HTERT RPE-1 (cell line): ENCODE data around the gene PHETA1.

Experiments
- in situ Hi-C: fragments of 300-500 bp; cut with MboI; formaldehyde crosslinking; loops from 4 replicates; pipeline ENCODE4 v1.14.3; 2020; ENCODE audit warnings: low sequenced_read_pairs

Gene PHETA1, protein sequence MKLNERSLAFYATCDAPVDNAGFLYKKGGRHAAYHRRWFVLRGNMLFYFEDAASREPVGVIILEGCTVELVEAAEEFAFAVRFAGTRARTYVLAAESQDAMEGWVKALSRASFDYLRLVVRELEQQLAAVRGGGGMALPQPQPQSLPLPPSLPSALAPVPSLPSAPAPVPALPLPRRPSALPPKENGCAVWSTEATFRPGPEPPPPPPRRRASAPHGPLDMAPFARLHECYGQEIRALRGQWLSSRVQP

DNA sequence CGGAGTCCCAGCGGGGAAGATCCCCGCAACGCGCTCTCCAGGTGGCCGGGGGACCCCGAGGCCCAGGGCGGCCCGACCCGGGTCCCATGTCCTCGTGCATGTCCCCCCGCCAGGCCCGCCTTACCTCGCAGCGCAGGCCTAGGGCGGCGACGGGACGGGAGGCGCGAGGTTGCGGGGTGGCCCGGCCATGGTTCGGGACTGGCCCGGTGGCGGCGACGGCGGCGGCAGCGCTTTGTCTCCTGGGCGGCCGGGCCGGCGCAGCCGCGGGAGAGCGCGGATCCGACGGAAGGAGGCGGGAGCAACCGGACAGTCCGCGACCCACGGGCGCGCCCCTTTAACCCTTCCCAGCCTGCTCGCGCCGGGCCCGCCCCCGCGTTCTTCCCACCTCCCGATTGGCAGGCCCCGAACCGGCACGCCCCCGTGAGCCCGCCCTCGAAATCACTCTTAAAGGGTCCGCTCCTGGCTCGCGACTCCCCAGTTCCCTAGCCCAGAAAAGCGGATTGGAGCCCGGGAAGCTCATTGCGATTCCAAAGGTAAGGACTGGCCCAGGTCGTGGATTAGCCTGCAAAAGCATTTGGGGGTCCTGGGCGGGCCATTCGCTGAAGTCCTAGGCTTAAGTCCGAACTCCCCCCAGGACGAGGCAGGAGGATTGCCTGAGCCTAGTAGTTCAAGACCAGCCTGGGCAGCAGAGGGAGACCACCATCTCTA is at the start of gene PHETA1:
PHETA1 (minus strand) TSS at position 308 of the 708 bp plus-strand sequence. CDS start 5,668 bp downstream, outside the sequence.
- in situ Hi-C loops: no loop called here

DNA sequence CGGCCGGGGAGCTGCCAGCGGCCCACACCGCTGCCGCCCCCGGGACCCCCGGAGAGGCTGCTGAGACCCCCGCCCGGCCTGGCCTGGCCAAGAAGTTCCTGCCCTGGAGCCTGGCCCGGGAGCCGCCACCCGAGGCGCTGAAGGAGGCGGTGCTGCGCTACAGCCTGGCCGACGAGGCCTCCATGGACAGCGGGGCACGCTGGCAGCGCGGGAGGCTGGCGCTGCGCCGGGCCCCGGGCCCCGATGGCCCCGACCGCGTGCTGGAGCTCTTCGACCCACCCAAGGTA is 49.6 kb upstream of the PHETA1 start:
- in situ Hi-C loops: no loop called here

DNA sequence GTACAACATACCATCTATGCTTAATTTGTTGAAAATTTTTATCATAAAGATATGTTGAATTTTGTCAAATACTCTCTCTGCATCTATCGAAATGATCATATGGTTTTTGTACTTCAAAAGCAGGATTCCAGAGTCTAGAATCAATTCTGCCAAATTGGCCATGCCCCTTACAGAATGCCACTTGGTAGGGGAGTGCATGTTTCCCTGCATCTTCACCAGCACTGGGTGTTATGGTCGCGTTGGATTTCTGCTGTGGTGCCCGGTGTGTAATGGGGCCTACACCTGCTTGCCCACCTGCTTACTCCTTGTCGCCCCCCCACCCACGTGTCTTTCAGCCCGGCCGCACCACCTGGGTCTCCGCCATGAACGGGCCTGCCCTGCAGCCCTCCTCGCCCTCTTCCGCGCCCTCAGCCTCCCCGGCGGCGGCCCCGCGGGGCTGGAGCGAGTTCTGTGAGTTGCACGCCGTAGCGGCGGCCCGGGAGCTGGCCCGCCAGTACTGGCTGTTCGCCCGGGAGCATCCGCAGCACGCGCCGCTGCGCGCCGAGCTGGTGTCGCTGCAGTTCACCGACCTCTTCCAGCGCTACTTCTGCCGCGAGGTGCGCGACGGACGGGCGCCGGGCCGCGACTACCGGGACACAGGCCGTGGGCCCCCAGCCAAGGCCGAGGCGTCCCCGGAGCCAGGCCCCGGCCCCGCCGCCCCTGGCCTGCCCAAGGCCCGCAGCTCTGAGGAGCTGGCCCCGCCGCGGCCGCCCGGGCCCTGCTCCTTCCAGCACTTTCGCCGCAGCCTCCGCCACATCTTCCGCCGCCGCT is 49.1 kb upstream of the PHETA1 start:
- in situ Hi-C loops: no loop called here

DNA sequence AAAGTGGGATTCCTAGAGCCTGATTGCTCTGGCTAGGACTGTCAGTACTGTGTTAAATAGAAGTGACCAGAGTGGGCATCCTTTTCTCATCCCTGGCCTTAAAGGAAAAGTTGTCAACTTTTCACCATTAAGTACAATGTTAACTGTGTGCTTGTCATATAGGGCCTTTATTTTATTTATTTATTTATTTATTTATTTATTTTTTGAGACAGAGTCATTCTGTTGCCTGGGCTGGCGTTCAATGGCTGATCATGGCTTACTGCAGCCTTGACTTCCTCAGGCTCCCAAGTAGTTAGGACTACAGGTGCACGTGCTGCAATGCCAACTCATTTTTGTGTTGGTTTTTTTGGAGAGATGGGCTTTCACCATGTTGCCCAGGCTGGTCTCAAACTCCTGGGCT is 48.4 kb upstream of the PHETA1 start:
- in situ Hi-C loops: no loop called here

DNA sequence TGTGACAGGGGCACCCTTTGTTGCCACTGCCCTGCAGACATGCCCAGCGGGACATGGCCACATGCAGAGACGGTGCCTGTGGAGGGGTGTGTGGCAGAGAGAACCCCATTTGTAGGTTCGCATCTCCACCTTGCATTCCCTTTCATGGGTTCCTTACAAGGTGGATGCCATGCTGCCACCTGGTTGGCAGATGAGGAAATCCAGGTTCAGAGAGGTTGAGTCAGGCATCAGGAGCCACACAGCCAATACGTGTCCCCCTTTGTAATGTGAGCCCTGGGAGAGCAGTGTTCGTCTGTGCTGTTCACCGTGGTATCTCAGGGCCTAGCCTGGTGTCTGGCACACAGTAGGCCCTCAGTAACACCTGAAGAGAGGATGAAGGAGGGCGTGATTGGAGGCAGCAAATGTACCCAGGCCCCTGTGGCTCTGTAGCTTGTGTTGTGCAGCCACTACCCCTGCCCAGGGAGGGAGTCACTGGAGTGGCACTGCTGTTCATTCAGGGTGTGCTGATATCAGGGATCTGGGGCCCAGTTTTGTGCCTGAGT is 45.9 kb upstream of the PHETA1 start:
- in situ Hi-C loops: no loop called here

DNA sequence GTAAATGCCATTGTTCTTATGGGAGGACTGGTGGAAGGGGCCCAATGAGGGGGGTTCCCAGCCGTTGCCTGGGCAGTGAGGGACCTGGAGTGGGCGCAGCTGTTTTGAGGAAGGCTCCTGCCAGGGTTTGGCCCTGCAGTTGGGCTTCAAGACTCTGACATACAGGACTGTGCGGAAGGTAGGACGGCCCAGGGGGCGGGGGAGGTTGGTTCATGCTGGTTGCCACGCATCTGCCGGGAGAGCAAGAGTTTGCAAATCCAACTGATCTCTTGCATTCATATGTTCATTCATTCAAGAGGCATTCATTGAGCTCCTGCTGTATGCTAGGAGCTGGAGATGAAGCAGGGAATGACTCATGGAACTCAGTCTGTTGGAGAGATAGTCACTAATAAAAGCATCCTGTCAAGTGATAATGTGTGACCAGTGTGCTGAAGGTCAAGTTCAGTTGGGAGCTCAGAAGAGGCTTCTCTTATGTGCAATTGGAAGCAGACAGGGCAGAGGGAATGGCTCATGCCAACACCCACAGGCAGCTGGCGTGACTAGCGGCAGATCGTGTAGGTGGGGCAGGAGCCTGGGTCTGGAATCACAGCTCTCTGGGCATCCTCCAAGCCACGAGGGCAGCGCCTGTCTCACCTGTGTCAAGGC is 44.7 kb upstream of the PHETA1 start:
- in situ Hi-C loops: no loop called here

DNA sequence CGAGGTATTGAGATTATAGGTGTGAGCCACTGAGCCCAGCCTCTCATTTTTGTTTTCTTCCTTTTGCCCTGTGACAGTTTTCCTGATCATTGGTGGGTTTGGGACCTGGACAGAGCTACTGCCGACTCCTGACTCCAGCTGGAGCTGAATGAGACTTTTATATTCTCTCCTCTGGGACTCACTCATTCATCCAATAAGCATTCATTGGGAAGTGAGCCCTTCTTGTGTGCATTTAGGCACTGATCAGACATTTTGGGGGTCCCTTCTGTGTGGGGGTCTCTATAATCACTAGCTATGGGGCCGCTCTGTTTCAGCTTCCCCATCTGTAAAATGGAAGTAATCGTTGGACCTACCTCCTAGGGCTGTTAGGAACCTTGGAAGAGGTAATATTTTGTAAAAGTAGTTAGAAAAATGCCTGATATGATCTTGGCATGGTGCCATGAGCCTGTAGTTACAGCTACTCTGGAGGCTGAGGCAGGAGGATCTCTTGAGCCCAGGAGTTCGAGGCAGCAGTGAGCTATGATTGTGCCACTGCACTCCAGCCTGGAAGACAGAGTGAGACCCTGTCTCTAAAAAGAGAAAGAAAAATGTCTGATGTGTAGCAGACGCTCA is 44.0 kb upstream of the PHETA1 start:
- in situ Hi-C loops: no loop called here

DNA sequence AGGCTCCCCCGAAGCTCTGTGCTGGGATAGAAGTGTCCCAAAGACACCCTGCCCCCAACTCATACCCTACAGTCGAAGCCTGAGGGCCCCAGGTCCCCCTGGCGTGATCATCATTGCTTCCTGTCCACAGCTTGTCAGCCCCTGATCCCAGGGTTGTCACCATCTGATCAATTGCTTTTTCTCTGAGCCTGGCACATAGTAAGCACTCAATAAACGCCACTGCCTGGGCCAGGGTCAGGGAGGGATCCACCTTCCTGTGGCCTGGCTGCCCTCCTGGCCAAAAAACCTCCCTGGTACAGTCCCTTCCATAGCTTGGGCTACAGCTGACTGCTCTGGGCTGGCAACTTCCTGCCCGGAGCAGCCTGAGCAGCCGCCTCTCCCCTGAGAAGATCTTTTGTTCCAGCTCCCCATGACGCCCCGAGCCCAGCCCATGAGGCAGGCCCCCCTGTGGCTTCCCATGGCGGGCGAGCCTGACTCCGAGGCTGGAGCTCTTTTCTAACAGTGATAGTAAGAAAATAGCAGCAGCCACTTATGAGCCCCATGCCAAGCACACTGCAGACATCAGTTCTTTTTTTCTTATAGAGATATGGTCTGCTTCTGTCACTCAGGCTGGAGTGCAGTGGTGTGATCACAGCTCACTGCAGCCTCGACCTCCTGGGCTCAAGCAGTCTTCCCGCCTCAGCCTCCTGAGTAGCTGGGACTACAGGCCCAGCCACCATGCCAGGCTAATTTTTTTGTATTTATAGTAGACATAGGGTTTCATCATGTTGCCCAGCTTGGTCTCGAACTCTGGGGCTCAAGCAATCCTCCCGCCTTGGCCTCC is 43.3 kb upstream of the PHETA1 start:
- in situ Hi-C loops: no loop called here

DNA sequence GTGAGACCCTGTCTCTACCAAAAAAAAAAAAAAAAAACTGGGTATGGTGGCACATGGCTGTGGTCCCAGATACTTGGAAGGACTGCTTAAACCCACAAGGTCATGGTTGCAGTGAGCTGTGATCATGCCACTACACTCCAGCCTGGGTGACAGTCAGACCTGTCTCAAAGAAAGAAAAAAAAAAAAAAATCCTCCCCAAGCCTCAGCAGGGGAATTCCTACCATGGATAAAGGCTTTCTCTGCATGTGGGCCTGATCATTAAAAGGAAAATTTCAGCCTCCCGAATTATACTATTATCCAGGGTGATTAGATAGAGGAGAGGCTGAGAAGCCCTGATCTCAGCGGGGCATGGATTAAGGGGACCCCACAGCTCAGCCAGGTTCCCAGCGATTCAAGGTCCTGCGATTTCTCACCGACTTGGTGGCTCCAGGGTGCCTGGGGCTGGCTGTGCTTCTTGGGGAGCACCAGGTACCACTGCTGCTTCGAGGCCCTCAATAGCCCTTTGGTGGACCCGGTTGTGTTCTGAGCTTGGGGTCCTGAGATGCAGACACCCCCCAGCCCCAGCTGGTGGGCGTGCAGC is 42.4 kb upstream of the PHETA1 start:
- in situ Hi-C loops: no loop called here

DNA sequence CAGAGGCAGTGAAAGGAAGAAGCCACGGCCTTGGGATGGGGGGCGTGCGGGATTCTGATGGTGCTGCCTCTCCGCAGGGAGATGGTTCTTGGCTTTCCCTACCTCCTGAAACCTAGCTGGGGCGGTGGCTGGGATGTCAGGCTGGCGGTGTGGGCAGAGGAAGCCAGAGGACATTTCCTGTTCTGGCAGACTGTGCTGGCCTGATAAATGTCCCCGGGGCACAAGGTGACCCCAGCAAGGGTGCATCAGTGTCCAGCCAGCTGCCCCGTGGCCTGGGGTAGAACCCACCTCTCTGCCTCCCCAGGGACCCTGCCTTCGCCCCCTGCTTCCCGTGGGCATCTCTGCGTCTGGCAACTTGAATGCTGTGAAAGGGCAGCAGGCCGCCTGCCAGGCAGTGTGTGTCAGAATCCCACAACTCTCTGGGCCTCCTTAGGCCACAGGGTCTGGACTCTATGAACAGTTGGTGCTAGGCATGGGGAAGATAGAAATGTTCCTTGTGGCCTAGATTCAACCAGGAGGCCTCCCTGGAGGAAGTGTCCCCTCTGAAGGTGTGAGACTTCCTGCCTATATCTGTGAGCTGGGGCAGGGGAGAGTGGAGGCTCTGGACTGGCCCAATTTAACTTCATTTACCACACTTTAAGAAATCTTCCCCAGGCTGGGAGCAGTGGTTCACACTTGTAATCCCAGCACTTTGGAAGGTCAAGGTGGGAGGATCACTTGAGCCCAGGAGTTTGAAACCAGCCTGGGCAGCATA is 41.7 kb upstream of the PHETA1 start:
- in situ Hi-C loops: no loop called here

DNA sequence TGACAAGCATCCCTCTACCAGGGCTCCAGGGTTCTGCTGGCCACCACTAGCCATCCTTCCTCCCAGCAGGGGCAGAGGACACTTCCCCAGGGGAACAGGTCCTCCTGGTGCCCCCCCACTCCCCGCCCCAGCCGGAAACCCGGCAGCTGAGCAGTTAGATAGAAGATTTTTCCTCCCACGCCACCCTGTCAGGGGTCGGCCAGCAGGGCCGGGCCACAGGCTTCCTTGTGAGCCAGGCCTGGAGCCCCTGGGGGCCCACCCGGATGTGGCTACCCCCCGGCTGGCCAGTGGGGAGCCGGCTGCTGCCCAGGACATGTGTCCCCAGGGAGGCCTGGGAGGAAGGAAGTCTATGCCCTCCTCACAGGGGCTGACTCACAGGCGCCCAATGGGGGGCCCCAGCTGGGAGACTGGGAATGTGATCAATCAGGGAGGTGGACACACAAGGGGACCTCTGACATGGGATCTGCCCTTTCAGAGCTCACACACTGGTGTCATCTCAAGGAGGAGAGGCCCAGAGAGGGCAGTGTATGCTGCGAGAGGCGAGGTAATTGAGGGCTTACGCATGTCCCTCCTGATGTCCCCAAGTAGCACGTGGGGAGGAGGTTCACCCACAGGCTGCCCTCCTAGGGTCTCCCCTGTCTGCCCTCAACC is 41.0 kb upstream of the PHETA1 start:
- in situ Hi-C loops: no loop called here

DNA sequence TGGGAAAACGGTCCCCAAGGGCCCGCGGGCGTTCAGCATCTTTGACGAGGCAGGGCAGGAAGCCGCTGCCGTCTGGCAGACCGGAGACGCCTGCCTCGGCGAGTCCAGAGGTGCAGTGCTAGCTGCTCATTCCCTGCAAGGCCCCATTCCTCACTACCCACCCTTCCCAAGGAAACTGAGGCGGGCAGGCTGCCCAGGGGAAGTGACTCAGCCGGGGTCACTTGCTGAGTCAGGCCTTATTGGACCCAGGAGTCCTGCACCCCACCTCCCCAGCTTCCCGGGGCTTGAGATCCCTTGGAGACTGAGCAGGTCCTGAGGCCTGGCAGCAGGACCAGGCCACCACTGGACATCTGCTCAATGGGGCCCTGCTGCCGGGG is 40.5 kb upstream of the PHETA1 start:
- in situ Hi-C loops: no loop called here

DNA sequence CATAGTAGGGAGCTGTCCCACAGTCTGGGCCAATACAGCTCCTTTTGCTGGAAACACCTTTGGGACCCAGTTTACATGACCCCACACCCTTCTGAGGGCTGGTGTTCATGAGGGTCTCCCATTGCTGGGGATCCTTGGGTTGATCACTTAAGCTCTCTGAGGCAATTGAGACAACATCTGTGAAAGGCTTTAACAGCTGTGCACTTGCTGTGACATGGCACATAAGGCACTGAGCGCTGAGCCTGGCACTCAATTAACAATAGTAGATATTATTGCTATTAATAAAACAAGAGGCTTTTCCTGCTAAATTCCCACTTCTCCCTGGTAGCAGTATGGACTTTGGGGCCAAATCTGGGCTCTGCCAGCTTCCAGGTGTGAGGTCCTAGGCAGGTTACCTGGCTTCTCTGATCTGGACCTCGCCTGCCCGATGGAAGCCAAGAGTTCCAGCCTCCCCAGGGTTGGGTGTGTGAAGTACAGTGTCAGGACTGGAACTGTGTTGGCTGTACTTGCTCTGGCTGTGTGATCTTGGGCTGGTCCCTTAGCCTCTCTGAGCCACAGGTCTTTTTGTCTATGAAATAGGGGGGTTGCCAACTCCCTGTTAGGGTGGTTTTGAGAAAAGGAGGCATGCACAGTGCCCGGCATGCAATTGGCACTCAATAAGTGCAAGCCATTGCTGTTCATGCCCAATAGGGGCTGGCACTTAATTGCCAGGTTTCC is 39.9 kb upstream of the PHETA1 start:
- in situ Hi-C loops: no loop called here

DNA sequence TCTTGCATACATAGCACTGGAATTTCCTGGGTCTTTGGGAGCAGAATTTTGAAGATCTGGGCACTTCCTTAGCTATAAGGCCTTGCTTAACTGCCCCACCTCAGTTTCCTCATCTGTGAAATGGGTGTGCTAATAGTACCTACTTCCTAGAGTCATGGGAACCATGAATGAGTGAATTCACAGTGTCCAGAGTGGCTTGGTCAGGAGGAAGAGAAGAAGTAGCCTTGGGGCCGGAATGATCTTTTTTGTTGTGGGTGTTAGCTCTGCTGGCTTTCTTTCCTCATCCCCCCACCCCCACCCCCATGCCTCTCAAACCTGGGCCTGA is 39.2 kb upstream of the PHETA1 start:
- in situ Hi-C loops: no loop called here

DNA sequence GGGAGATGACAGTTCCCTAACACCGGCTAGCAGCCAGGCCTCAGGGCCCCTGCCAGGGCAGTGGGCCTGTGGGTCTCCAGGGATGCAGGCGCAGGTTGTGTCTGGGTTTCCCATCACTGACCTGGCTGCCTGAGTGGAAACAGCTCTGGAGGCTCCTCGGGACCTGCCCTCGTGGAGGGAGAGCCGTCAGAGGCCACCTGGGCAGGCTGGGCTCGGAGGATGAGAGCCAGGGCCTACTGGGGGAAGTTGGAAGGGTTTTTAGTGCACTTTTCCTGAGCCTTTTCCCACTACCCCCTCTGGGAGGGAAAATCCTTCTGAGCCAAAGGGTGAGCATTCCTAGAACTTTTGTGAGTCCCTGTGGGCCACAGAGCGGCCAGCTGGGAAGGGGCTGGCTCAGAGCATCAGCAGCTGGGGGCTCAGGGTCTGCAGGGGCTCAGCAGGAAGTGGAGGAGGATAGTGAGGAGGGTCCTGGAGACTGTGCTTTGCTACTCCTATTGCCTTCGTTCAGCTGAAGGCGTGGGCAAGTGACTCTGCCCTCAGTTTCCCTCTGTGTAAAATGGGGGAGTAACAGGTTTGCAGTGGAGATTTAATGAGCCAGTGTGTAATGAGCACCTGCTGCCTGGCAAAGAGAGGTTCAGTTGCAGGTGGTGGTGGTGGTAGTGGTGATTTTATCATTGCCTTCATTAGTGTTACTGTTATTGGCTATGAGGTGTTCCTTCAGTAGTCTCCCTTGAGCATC is 38.7 kb upstream of the PHETA1 start:
- in situ Hi-C loops: no loop called here

DNA sequence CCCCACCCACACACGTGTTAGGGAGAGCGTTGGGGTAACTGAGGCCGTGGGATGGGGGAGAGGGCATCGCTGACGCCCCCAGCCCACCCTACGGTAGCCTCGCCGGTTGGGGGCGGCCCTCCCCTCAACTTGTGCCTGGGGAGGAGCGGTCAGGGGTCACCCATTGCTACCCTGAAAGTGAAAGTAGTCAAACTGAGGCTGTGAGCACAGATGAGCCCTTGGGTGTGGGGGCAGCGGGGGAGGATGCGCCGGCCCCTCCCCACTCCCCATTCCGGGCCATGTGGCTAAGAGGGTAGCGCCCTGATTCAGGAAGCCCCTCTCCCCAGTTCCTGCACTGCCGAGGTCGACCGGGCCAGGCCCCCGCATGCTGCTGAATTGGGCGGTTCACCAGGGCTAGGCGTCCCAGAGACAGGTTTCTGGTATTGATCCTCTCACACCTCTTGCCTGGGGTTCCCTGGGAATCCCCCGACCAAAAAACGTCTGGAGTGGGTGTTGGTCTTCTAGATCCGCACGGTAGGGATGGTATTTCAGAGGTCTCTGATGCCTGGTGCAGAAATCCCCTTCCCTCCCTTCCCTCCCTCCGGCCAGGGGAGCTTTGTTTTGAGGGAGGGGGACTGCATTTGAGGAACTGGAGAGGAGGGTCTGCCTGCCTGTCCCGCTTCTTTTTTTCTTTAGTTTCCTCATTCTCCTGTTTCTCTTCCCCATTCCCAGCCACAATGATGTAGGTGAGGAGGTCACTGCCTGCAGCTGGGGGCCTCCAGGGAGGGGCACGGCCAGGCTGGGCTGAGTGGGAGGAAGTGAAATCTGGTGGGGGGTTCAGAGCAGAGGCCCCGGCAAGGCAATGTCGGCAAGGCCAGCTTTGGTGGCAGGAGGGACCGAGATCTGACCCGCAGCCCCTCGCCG is 37.8 kb upstream of the PHETA1 start:
- in situ Hi-C loops: no loop called here
